Measurements from ENCODE around the gene CMA1. TPM values are rescaled to one million over a fixed set of nuclear protein-coding genes. Genes with fewer than 3 reads are reported as not detected.
"Not testable (repeated sequence)": the region's sequence is repeated elsewhere in the genome, so short reads cannot be mapped to it uniquely, and the experiment has no call there.

The CMA1 gene, protein sequence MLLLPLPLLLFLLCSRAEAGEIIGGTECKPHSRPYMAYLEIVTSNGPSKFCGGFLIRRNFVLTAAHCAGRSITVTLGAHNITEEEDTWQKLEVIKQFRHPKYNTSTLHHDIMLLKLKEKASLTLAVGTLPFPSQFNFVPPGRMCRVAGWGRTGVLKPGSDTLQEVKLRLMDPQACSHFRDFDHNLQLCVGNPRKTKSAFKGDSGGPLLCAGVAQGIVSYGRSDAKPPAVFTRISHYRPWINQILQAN
- total RNA-seq: 1 to 10 TPM in 1 of 2 donors, under 1 TPM in 1; 0.52 to 2.8 TPM
- polyA plus RNA-seq: not detected
- long read RNA-seq, donor 1: 0 reads
- long read RNA-seq, donor 2: 0 reads

DNA sequence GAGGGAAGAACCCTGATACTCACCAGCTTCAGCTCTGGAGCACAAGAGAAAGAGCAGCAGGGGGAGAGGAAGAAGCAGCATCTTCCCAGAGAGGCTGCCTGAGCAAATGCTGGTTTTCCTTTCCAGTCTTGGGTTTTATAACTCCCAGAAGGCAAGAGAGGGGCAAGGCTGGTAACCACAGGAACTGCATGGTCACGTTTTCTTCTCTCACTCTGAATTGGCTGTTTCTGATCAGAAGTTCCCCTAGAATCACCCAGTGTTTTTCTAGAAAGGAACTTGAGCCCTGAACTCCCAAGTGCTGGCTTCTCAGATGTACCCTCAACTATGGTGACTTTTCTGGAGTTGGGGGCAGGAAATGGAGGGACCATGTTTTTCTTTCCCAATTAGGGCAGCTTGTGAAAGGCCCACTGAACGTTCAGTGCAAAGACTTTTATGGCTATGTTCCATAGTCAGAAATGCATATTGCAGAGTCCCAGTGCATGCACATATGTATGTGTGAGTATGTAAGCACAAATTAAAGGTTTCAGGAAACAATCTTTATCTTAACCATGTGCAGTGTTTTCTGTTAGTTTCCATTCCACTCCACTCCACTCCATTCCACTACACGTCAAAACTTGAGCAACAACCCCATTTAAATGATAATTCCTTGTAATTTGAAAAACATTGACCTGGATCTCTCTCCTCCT, at the start of gene CMA1:
CMA1 (minus strand) TSS at position 111 of the 686 bp plus-strand sequence; CDS start at position 81, 30 bp downstream.
- Histone ChIP-seq H3K4me3 (ENCODE audit: low read length in 2 of 2) (no peak within 1 kb of the TSS), H3K4me1 (ENCODE audit: control insufficient read depth in 1 of 2, insufficient read depth in 2 of 2, low read length in 2 of 2) (no peaks in the 10 kb centered on the region), H3K36me3 (ENCODE audit: control insufficient read depth in 1 of 2, insufficient read depth in 2 of 2, low read length in 1 of 2) (no peaks in the 10 kb centered on the region), H3K27me3 (ENCODE audit: control insufficient read depth in 1 of 2, insufficient read depth in 2 of 2, low read length in 1 of 2) (no peaks in the 10 kb centered on the region), H3K9me3 (ENCODE audit: control insufficient read depth, low read length) (no peaks in the 10 kb centered on the region), H3K27ac (ENCODE audit: low read depth in 1 of 2, low read length in 2 of 2) (no peak within 1 kb of the TSS)
- WGBS, 2 donors: 24 to 33% methylated on average over 3 of the region's 3 CpGs
- no peak for ATAC-seq (ENCODE audit: low FRiP score)
- no peak for DNase-seq
- intact Hi-C loops (cut with DNase I): no loop called here

DNA sequence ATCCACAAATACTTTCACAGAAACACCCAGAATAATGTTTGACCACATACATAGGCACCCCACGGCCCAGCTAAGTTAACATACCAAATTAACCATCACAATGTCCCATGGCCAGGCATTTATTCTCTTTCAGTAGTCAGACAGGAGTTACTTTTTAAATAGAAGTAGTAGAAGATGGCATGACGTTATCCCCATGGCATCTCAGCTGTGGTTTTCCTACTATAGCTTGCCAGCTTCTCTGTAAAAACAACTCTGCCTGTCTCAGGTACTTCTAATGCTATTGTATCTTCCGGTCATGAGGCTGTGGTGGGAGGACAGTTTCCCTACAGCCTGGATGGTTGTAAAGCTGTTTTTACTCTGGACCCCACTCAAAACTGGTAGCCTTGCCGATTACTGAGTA, 48.7 kb upstream of the CMA1 start:
- WGBS, 2 donors: 50 to 56% methylated on average over 4 of the region's 4 CpGs
- Histone ChIP-seq H3K4me3 (ENCODE audit: low read length in 2 of 2) (no peak overlapping the region), H3K4me1 (ENCODE audit: control insufficient read depth in 1 of 2, insufficient read depth in 2 of 2, low read length in 2 of 2) (no peaks in the 10 kb centered on the region), H3K9me3 (ENCODE audit: control insufficient read depth, low read length) (no peaks in the 10 kb centered on the region), H3K27ac (ENCODE audit: low read depth in 1 of 2, low read length in 2 of 2) (no peak overlapping the region), H3K27me3 (ENCODE audit: control insufficient read depth in 1 of 2, insufficient read depth in 2 of 2, low read length in 1 of 2) (no peaks in the 10 kb centered on the region), H3K36me3 (ENCODE audit: control insufficient read depth in 1 of 2, insufficient read depth in 2 of 2, low read length in 1 of 2) (no peaks in the 10 kb centered on the region)
- intact Hi-C loops (cut with DNase I): no loop called here
- DNase-seq: no peak
- no peak for ATAC-seq (ENCODE audit: low FRiP score)

DNA sequence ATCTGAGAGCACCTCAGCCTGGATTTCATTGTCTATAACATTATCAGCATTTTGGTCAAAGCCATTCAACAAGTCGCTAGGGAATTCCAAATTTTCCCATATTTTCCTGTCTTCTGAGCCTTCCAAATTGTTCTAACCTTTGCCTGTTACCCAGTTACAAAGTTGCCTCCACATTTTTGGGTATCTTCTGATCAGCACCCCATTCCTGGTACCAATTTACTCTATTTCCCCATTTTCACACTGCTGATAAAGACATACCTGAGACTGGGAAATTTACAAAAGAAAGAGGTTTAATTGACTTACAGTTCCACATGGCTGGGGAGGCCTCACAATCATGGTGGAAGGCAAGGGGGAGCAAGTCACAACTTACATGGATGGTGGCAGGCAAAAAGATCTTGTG, 41.0 kb upstream of the CMA1 start:
- ATAC-seq (ENCODE audit: low FRiP score); H3K4me1 ChIP-seq (ENCODE audit: control insufficient read depth in 1 of 2, insufficient read depth in 2 of 2, low read length in 2 of 2); DNase-seq; intact Hi-C loops (cut with DNase I); H3K9me3 ChIP-seq (ENCODE audit: control insufficient read depth, low read length); H3K36me3 ChIP-seq (ENCODE audit: control insufficient read depth in 1 of 2, insufficient read depth in 2 of 2, low read length in 1 of 2); H3K27ac ChIP-seq (ENCODE audit: low read depth in 1 of 2, low read length in 2 of 2); H3K27me3 ChIP-seq (ENCODE audit: control insufficient read depth in 1 of 2, insufficient read depth in 2 of 2, low read length in 1 of 2); H3K4me3 ChIP-seq (ENCODE audit: low read length in 2 of 2): not testable (repeated sequence)
- WGBS, 2 donors: 41 to 50% methylated on average over 1 of the region's 1 CpG

DNA sequence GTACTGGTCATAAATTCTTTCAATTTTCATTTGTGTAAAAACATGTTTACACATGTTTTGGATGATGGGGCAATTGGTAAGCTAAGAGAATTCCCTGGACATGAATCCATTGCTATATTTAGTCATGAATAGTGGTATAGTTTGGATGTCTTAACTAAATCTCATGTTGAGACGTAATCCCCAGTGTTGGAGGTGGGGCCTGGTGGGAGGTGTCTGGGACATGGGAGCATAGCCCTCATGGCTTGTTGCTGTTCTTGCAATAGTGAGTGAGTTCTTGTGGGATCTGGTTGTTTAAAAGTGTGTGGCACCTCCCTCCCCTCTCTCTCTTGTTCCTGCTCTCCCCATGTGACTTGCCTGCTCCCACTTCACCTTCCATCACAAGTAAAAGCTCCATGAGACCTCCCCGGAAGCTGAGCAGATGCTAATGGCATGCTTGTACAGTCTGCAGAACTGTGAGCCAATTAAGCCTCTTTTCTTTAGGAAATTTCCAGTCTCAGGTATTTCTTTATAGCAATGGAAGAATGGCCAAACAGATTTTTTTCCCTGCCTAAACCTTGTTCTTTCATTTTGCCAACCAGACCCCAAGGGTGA, 34.4 kb upstream of the CMA1 start:
- Histone ChIP-seq H3K4me1 (ENCODE audit: control insufficient read depth in 1 of 2, insufficient read depth in 2 of 2, low read length in 2 of 2) (no peaks in the 10 kb centered on the region), H3K9me3 (ENCODE audit: control insufficient read depth, low read length) (no peaks in the 10 kb centered on the region), H3K27ac (ENCODE audit: low read depth in 1 of 2, low read length in 2 of 2) (no peak overlapping the region), H3K36me3 (ENCODE audit: control insufficient read depth in 1 of 2, insufficient read depth in 2 of 2, low read length in 1 of 2) (no peaks in the 10 kb centered on the region), H3K27me3 (ENCODE audit: control insufficient read depth in 1 of 2, insufficient read depth in 2 of 2, low read length in 1 of 2) (no peaks in the 10 kb centered on the region), H3K4me3 (ENCODE audit: low read length in 2 of 2) (no peak overlapping the region)
- 72 to 75% methylated on average over 2 of the region's 2 CpGs for WGBS, 2 donors
- intact Hi-C loops (cut with DNase I): no loop called here
- DNase-seq (no peak), ATAC-seq (ENCODE audit: low FRiP score) (no peak)

DNA sequence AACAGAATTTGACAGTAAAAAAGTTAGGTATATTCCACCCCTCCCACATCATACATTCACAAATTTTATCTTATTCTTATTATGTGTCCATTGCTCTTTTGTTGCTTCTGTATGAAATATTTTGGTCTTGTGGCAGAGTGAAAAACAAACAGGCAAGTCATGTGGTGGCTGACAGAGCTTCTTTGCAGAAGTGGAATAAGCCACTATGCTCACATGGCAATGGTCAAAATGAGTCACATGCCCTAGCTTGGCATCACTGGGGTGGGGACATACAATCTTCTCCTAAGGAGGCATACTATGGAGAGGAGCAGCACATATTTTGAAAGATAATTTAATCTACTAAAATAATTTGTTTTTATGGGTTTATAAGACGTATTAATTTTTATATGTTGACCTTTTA, 27.7 kb upstream of the CMA1 start:
- ATAC-seq (ENCODE audit: low FRiP score) (no peak), DNase-seq (no peak)
- Histone ChIP-seq H3K4me3 (ENCODE audit: low read length in 2 of 2) (no peak overlapping the region), H3K36me3 (ENCODE audit: control insufficient read depth in 1 of 2, insufficient read depth in 2 of 2, low read length in 1 of 2) (no peaks in the 10 kb centered on the region), H3K9me3 (ENCODE audit: control insufficient read depth, low read length) (no peaks in the 10 kb centered on the region), H3K27ac (ENCODE audit: low read depth in 1 of 2, low read length in 2 of 2) (no peak overlapping the region), H3K27me3 (ENCODE audit: control insufficient read depth in 1 of 2, insufficient read depth in 2 of 2, low read length in 1 of 2) (no peaks in the 10 kb centered on the region), H3K4me1 (ENCODE audit: control insufficient read depth in 1 of 2, insufficient read depth in 2 of 2, low read length in 2 of 2) (no peaks in the 10 kb centered on the region)
- intact Hi-C loops (cut with DNase I): no loop called here
- WGBS, 2 donors: 44% methylated on average over 1 of the region's 1 CpG

DNA sequence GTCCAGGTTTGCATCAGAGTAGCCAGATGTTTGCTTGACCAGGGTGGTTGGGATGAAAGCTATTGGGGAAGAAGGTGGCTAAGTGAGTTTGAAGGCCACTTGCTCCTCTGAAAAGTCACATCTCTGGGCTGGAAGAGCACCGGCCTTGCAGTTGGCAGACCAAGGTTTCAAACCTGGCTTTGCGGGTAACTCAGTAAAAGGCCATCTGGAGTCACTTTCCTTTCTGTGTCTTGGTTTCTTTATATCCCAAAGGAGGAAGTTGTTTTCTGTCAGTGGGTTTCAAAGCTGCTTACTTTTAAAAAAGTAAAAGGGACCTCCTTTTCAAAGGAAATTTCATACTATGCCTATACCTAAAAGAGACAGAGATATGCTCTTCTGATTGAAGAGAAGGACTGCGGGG, 26.2 kb upstream of the CMA1 start:
- H3K4me3 ChIP-seq (ENCODE audit: low read length in 2 of 2): no peak overlapping the region
- H3K27me3 ChIP-seq (ENCODE audit: control insufficient read depth in 1 of 2, insufficient read depth in 2 of 2, low read length in 1 of 2): no peaks in the 10 kb centered on the region
- intact Hi-C loops (cut with DNase I): no loop called here
- no peak overlapping the region for H3K27ac ChIP-seq (ENCODE audit: low read depth in 1 of 2, low read length in 2 of 2)
- DNase-seq: no peak
- no peaks in the 10 kb centered on the region for H3K4me1 ChIP-seq (ENCODE audit: control insufficient read depth in 1 of 2, insufficient read depth in 2 of 2, low read length in 2 of 2)
- H3K9me3 ChIP-seq (ENCODE audit: control insufficient read depth, low read length): no peaks in the 10 kb centered on the region
- H3K36me3 ChIP-seq (ENCODE audit: control insufficient read depth in 1 of 2, insufficient read depth in 2 of 2, low read length in 1 of 2): no peaks in the 10 kb centered on the region
- WGBS, 2 donors: 81 to 86% methylated on average over 3 of the region's 3 CpGs
- ATAC-seq (ENCODE audit: low FRiP score): no peak

DNA sequence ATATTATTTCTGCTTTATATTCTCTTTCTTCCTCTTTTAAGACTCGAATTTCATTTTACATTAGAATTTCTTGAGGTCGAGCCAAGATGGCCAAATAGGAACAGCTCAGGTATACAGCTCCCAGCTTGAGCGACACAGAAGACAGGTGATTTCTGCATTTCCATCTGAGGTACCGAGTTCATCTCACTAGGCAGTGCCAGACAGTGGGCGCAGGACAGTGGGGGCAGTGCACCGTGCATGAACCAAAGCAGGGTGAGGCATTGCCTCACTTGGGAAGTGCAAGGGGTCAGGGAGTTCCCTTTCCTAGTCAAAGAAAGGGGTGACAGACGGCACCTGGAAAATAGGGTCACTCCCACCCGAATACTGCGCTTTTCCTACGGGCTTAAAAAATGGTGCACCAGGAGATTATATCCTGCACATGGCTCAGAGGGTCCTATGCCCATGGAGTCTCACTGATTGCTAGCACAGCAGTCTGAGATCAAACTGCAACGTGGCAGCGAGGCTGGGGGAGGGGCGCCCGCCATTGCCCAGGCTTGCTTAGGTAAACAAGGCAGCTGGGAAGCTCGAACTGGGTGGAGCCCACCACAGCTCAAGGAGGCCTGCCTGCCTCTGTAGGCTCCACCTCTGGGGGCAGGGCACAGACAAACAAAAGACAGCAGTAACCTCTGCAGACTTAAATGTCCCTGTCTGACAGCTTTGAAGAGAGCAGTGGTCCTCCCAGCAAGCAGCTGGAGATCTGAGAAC, 18.0 kb upstream of the CMA1 start:
- whole genome bisulfite sequencing, 2 donors: 70 to 71% methylated on average over 15 of the region's 15 CpGs

DNA sequence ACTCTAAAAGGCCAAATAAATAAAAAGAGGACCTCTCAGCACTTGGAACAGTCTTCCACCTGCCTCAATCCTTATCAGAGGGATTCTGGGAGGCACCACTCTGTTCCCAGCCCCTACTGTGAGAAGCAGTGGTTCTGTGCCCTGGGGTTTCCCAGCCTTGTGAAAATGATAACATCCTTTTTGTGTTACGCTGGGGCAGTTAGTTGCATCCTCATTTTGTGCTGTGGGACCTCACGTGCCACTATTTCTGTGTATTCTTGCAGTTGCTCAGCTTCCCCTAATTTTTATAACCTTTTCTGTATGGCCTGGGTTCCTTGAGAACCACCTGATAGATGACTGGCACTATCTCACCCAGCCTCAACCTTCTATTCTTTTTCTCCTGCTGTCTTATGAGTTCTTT, 10.8 kb upstream of the CMA1 start:
- H3K9me3 ChIP-seq (ENCODE audit: control insufficient read depth, low read length): no peaks in the 10 kb centered on the region
- ATAC-seq (ENCODE audit: low FRiP score): no peak
- H3K27me3 ChIP-seq (ENCODE audit: control insufficient read depth in 1 of 2, insufficient read depth in 2 of 2, low read length in 1 of 2): no peaks in the 10 kb centered on the region
- H3K36me3 ChIP-seq (ENCODE audit: control insufficient read depth in 1 of 2, insufficient read depth in 2 of 2, low read length in 1 of 2): no peaks in the 10 kb centered on the region
- H3K4me3 ChIP-seq (ENCODE audit: low read length in 2 of 2): no peak overlapping the region
- DNase-seq: no peak
- intact Hi-C loops (cut with DNase I): no loop called here
- no peaks in the 10 kb centered on the region for H3K4me1 ChIP-seq (ENCODE audit: control insufficient read depth in 1 of 2, insufficient read depth in 2 of 2, low read length in 2 of 2)
- no peak overlapping the region for H3K27ac ChIP-seq (ENCODE audit: low read depth in 1 of 2, low read length in 2 of 2)
- WGBS, 2 donors: 52 to 67% methylated on average over 2 of the region's 2 CpGs

More for the DNA sequence above, 18.0 kb upstream of the CMA1 start:
- H3K27me3 ChIP-seq (ENCODE audit: control insufficient read depth in 1 of 2, insufficient read depth in 2 of 2, low read length in 1 of 2); intact Hi-C loops (cut with DNase I); H3K27ac ChIP-seq (ENCODE audit: low read depth in 1 of 2, low read length in 2 of 2); DNase-seq; H3K4me3 ChIP-seq (ENCODE audit: low read length in 2 of 2); H3K4me1 ChIP-seq (ENCODE audit: control insufficient read depth in 1 of 2, insufficient read depth in 2 of 2, low read length in 2 of 2); ATAC-seq (ENCODE audit: low FRiP score); H3K36me3 ChIP-seq (ENCODE audit: control insufficient read depth in 1 of 2, insufficient read depth in 2 of 2, low read length in 1 of 2); H3K9me3 ChIP-seq (ENCODE audit: control insufficient read depth, low read length): not testable (repeated sequence)
